Measurements from ENCODE around the gene EVX1. TPM values are rescaled to one million over a fixed set of nuclear protein-coding genes. Genes with fewer than 3 reads are reported as not detected.

Gene EVX1
- total and polyA plus RNA-seq, 5 donors = 0.05 TPM; not detected in 4

DNA sequence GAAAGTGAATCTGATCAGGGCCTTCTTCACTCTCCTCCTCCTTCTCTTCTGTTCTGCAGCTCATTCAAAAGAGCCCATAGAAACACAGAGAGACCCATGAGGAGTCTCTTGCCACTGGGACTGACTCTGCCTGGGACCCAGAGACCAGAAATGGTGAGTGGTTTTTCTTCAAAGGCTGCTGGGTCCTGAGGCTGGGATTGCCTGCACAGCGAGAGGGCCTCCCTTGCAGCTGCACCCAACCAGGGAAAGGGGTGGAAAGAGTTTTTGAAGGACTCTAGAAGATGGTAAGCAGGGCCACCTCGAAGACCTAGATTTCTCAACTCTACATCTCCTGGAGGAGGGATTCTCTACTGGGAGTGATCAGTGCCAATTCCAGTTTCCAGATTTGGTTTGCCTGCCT, 27.2 kb upstream of the EVX1 start:
- H3K4me1 ChIP-seq (ENCODE audit: control insufficient read depth, insufficient read depth, low read length) = no peaks in the 10 kb centered on the region
- no peak overlapping the region for H3K27ac ChIP-seq (ENCODE audit: low read length)
- H3K9me3 ChIP-seq (ENCODE audit: control insufficient read depth, low read length) = no peaks in the 10 kb centered on the region
- no peak overlapping the region for H3K4me3 ChIP-seq (ENCODE audit: low read length)
- ATAC-seq = no peak
- H3K27me3 ChIP-seq (ENCODE audit: control insufficient read depth, insufficient read depth) = peaks cover 6% of the 10 kb centered on the region
- no peak for DNase-seq
- 89% methylated on average over 2 of the region's 2 CpGs for WGBS
- intact Hi-C loops (cut with DNase I) = loop anchor here in 3 of 4 donors (10.0 kb wide), 2 partner anchors 359 to 569 kb away; no protein-coding TSS in a partner anchor

- H3K4me1 ChIP-seq (ENCODE audit: control insufficient read depth, insufficient read depth, low read length) = no peaks in the 10 kb centered on the region
- H3K27ac ChIP-seq (ENCODE audit: low read length) = no peak overlapping the region
- no peaks in the 10 kb centered on the region for H3K9me3 ChIP-seq (ENCODE audit: control insufficient read depth, low read length)
- no peak overlapping the region for H3K4me3 ChIP-seq (ENCODE audit: low read length)
- intact Hi-C loops (cut with DNase I) = loop anchor here in 3 of 4 donors (10.0 kb wide), 2 partner anchors 357 to 567 kb away; no protein-coding TSS in a partner anchor
- H3K27me3 ChIP-seq (ENCODE audit: control insufficient read depth, insufficient read depth) = peaks cover 10% of the 10 kb centered on the region
- no peak for DNase-seq
- no peak for ATAC-seq
These were observed 24.7 kb upstream of the EVX1 start for GRCh38 chr7:27217951-27218350.

DNA sequence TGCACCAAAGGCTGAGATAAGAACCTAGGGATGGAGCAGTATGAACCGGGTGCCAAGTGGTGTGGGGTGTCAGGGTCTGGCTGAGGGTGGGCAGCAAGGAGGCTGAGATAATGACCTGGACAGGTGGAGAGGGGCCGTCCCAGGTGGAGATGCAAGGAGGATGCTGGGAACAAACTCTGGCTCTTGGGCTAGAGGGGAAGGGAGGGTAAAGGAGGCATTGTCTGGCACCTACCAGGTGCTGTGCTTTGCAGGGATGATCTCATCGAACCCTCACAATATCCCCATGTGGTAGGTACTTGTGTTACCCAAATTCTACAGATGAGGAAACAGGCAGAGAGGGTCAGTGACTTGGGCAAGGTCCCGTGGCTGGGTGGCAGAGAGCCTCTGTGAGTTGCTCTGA, 22.8 kb upstream of the EVX1 start:
- Histone ChIP-seq H3K27me3 (ENCODE audit: control insufficient read depth, insufficient read depth) (peaks cover 13% of the 10 kb centered on the region), H3K27ac (ENCODE audit: low read length) (no peak overlapping the region), H3K4me3 (ENCODE audit: low read length) (no peak overlapping the region), H3K4me1 (ENCODE audit: control insufficient read depth, insufficient read depth, low read length) (no peaks in the 10 kb centered on the region), H3K9me3 (ENCODE audit: control insufficient read depth, low read length) (no peaks in the 10 kb centered on the region)
- 64% methylated on average over 4 of the region's 4 CpGs for WGBS
- intact Hi-C loops (cut with DNase I) = loop anchor here in 3 of 4 donors (10.0 kb wide), 2 partner anchors 355 to 565 kb away; no protein-coding TSS in a partner anchor
- DNase-seq (no peak), ATAC-seq (no peak)

- ATAC-seq (peak in 1 of 2 donors; percentile 19), DNase-seq (no peak)
- 16% methylated on average over 45 of the region's 45 CpGs for WGBS
- Histone ChIP-seq H3K4me1 (ENCODE audit: control insufficient read depth, insufficient read depth, low read length) (no peaks in the 10 kb centered on the region), H3K4me3 (ENCODE audit: low read length) (peak overlapping the region; percentile 27), H3K9me3 (ENCODE audit: control insufficient read depth, low read length) (no peaks in the 10 kb centered on the region), H3K27ac (ENCODE audit: low read length) (no peak overlapping the region), H3K27me3 (ENCODE audit: control insufficient read depth, insufficient read depth) (peaks cover 13% of the 10 kb centered on the region)
- intact Hi-C loops (cut with DNase I) = no loop called here
These were observed 22.1 kb upstream of the EVX1 start for GRCh38 chr7:27220440-27220955.

- no peaks in the 10 kb centered on the region for H3K9me3 ChIP-seq (ENCODE audit: control insufficient read depth, low read length)
- no peak for ATAC-seq
- WGBS = 93% methylated on average over 3 of the region's 3 CpGs
- intact Hi-C loops (cut with DNase I) = no loop called here
- no peak for DNase-seq
- H3K27me3 ChIP-seq (ENCODE audit: control insufficient read depth, insufficient read depth) = peaks cover 10% of the 10 kb centered on the region
- H3K4me3 ChIP-seq (ENCODE audit: low read length) = no peak overlapping the region
- no peak overlapping the region for H3K27ac ChIP-seq (ENCODE audit: low read length)
- no peaks in the 10 kb centered on the region for H3K4me1 ChIP-seq (ENCODE audit: control insufficient read depth, insufficient read depth, low read length)
These were observed 21.3 kb upstream of the EVX1 start for GRCh38 chr7:27221201-27221797.

GRCh38 chr7:27223941-27224575, 18.5 kb upstream of the EVX1 start:
- intact Hi-C loops (cut with DNase I) = no loop called here
- no peak for ATAC-seq

GRCh38 chr7:27224983-27225934, 17.3 kb upstream of the EVX1 start:
- Histone ChIP-seq H3K27me3 (ENCODE audit: control insufficient read depth, insufficient read depth) (peaks cover 10% of the 10 kb centered on the region), H3K4me3 (ENCODE audit: low read length) (no peak overlapping the region), H3K9me3 (ENCODE audit: control insufficient read depth, low read length) (no peaks in the 10 kb centered on the region), H3K4me1 (ENCODE audit: control insufficient read depth, insufficient read depth, low read length) (no peaks in the 10 kb centered on the region), H3K27ac (ENCODE audit: low read length) (no peak overlapping the region)
- ATAC-seq = no peak
- 7% methylated on average over 61 of the region's 61 CpGs for WGBS
- intact Hi-C loops (cut with DNase I) = no loop called here
- no peak for DNase-seq

More at GRCh38 chr7:27223941-27224575, 18.5 kb upstream of the EVX1 start:
- H3K9me3 ChIP-seq (ENCODE audit: control insufficient read depth, low read length) = no peaks in the 10 kb centered on the region
- no peak for DNase-seq
- peaks cover 10% of the 10 kb centered on the region for H3K27me3 ChIP-seq (ENCODE audit: control insufficient read depth, insufficient read depth)
- H3K27ac ChIP-seq (ENCODE audit: low read length) = no peak overlapping the region
- H3K4me1 ChIP-seq (ENCODE audit: control insufficient read depth, insufficient read depth, low read length) = no peaks in the 10 kb centered on the region
- no peak overlapping the region for H3K4me3 ChIP-seq (ENCODE audit: low read length)

DNA sequence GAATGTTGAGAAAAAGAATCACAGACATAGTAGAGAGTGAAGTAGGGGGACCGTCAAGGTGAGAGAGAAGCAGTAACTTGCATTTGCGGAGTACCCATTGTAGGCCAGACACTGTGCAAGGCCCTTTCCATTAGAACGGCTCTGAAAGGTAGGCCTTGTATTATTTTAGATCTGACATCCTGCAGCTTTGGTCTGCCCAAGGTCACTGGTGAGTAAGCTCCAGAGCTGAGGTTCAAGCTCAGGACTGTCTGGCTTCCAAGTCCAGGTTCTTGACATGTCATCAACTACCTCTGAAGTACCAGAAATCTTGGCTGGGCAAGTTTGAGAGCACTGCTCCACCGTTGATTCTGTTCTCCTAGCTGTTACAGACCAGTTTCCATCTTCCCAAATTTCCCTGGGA, 13.2 kb upstream of the EVX1 start:
- H3K4me3 ChIP-seq (ENCODE audit: low read length) = no peak overlapping the region
- intact Hi-C loops (cut with DNase I) = no loop called here
- no peaks in the 10 kb centered on the region for H3K4me1 ChIP-seq (ENCODE audit: control insufficient read depth, insufficient read depth, low read length)
- no peaks in the 10 kb centered on the region for H3K27me3 ChIP-seq (ENCODE audit: control insufficient read depth, insufficient read depth)
- H3K27ac ChIP-seq (ENCODE audit: low read length) = no peak overlapping the region
- ATAC-seq (no peak), DNase-seq (no peak)
- 86% methylated on average over 4 of the region's 4 CpGs for WGBS
- no peaks in the 10 kb centered on the region for H3K9me3 ChIP-seq (ENCODE audit: control insufficient read depth, low read length)

DNA sequence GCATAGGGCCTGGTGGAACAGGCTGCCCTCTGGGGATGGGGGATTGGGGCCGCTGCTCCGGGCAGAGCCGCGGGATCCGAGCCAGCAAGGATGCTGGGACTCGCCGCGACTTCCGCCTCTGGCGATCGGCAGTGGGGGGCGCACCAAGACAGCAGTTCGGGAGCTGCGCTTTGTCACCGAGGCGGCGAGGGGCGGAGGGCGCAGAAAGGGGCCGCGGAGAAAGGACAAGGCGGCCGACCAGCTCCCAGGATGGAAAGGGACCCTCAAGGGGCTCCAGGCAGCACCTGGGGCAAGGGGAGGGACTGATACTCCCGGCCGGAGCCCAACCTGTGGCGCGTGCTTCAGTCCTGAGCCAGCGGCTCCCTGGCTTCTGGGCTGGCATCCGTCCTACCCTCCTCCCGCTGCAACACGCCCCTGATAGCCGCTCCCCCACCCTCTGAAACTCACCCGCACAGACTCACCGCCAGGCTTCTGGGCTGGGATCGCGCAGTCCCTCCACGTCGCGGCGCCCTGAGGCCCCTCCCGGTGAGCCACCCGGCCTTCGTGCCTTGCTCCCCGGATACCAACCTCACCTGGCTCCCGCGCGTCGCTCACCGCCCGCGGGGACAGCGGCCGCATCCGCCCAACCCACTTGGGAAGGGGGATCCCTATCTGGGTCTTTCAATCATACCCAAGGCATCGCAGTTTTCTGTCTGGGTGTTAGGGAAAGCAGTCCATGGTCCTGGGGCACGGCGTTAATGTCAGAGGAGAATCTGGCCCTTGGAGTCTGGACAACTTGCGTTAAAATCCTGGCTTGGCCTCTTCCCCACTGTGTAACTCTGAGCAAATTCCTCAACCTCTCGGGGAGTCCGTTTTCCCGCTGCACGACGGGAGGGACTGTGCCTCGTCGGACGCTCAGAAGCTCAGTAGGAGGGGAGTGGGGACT, 7.0 kb upstream of the EVX1 start:
- no peaks in the 10 kb centered on the region for H3K9me3 ChIP-seq (ENCODE audit: control insufficient read depth, low read length)
- no peak overlapping the region for H3K27ac ChIP-seq (ENCODE audit: low read length)
- no peaks in the 10 kb centered on the region for H3K4me1 ChIP-seq (ENCODE audit: control insufficient read depth, insufficient read depth, low read length)
- DNase-seq = peak; percentile 62 to 78 (median 75)
- ATAC-seq = peak; percentile 45 to 48
- H3K4me3 ChIP-seq (ENCODE audit: low read length) = peak overlapping the region; percentile 42
- intact Hi-C loops (cut with DNase I) = no loop called here
- H3K27me3 ChIP-seq (ENCODE audit: control insufficient read depth, insufficient read depth) = no peaks in the 10 kb centered on the region
- WGBS = 4% methylated on average over 66 of the region's 66 CpGs

- Histone ChIP-seq H3K9me3 (ENCODE audit: control insufficient read depth, low read length) (no peaks in the 10 kb centered on the region), H3K27ac (ENCODE audit: low read length) (no peak overlapping the region), H3K4me1 (ENCODE audit: control insufficient read depth, insufficient read depth, low read length) (no peaks in the 10 kb centered on the region), H3K27me3 (ENCODE audit: control insufficient read depth, insufficient read depth) (no peaks in the 10 kb centered on the region), H3K4me3 (ENCODE audit: low read length) (no peak overlapping the region)
- ATAC-seq (no peak), DNase-seq (no peak)
- intact Hi-C loops (cut with DNase I) = no loop called here
- 93% methylated on average over 1 of the region's 1 CpG for WGBS
These were observed 4.8 kb upstream of the EVX1 start for GRCh38 chr7:27237735-27238334.
